GM19438 (cell line): Measurements from ENCODE around the gene OPHN1.

Source experiments
- ATAC-seq: cut with Tn5 transposase; IDR thresholded peaks from one replicate; pipeline ENCODE4 v1.9.1; 2021; ENCODE audit warnings: low read depth; ENCODE audit not compliant: unreplicated experiment

The OPHN1 gene

DNA sequence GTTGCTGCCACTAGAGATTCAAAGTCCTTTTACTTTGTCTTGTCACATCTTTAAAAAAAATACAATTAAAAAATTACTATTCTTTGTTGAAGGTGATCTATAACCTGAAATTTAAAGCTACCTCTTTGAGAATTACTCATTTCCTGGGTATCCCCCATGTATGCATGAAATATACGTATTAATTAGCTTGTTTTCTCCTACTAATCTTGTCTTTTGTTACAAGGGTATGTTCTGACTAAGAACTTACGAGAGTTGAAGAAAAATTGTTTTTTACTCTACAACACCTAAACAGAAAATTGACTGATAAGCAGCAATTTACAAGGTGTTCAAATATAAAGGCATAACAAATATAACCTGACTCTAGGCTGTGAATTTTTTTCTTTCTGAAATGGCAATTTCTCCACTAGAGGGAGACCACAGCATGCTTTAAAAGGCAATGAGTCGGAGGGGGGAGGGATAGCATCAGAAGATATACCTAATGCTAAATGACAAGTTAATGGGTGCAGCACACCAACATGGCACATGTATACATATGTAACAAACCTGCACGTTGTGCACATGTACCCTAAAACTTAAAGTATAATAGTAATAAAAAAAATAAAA is 249.6 kb downstream of the OPHN1 start:
- peak; percentile 58 for ATAC-seq

DNA sequence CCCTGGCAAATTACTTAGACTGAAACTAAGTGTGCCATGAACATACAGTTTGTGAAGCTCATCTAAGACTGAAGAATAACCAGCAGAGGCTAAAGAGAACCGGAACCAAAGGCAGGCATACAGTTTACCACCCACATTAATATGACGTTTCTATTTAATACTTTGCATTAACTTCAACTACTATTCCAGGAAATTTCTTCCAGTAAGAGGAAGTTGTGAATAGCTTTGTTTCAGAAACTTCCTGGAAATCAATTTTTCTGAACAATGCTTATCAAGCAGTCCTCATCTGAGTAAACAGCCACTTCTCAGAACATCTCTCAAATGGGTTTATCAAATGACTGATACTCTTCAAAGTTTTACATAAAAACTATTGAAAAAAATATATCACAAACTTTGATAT is 252.7 kb downstream of the OPHN1 start:
- no peak for ATAC-seq

DNA sequence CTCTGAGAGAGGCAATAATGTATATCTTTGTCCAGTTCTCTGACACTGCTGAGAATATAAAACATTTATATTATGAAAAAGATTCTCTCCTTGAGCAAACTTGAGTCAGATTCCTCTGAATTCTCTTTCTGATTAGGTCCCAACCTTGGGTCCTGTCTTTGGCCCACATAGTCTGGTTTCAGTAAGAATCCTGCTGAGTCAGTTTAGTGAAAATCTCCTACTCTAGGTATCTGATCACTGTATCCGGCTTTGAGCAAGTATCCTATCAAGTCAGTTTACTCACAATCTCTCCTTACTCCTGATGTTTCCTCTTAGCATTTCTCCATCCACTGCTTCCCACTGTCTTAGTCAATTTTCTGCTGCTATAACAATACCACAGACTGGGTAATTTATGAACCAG is 253.9 kb downstream of the OPHN1 start:
- ATAC-seq, result no peak

DNA sequence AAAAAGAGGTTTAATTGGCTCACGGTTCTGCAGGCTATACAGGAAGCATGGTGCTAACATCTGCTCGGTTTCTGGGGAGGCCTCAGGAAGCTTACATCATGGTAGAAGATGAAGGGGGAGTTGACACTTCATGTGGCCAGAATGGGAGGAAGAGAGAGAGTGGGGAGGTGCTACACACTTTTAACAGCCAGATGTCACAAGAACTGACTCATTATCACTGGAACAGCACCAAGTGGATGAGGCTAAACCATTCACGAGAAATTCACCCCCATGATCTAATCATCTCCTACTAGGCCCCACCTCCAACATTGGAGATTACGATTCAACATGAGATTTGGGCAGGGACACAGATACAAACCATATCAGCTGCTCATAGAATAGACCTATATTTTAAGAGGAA is 255.8 kb downstream of the OPHN1 start:
- ATAC-seq, result no peak

DNA sequence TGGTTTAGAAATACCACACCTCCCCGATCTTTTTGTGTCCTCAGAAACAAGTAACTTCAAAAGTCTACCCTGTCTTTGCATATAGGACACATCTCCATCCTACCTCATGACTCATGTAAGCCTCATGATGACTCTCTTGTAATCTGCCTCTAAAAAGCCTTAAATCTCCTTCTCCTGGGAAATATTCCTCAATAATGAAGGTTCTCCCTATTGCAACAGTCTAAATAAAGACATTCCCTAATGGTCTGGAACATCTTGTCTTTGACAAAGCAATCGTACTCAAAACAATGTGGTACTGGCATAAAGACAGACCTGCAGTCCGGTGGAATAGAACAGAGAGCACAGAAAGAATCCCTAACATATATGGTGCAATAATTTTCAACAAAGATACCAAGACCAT is 257.7 kb downstream of the OPHN1 start:
- no peak for ATAC-seq

DNA sequence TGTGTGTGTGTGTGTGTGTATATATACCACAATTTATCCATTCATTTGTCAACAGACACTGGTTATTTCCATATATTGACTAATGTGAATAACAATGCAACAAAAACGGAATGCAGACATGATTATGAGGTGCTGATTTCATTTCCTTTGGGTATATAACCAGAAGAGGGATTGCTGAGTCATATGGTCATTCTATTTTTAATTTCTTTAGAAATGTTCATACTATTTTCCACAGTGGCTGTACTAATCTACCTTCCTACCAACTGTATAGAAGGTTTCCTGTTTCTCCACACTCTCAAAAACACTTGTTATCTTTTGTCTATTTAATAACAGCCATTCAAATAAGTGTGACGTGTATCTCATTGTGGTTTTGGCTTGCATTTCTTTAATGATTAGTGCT is 269.9 kb downstream of the OPHN1 start:
- ATAC-seq, result no peak

DNA sequence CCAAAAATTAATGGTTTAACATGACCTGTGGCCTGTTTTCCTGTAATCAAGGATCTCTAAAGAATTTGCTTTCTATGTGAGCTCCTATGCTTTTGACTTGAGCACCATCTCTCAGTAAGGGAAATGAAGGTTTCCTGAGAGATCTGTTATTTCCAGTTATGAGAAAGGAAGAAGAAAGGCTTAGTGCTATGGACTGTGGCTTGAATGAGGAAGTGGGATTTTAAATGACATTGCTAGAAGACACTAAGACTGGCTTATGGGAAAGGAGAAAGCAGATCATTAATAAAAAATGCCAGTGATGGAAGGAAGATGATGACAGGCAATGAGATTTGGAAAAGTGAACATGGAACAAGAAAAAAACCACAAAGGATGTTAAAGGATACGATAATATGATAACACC is 285.4 kb downstream of the OPHN1 start:
- no peak for ATAC-seq

DNA sequence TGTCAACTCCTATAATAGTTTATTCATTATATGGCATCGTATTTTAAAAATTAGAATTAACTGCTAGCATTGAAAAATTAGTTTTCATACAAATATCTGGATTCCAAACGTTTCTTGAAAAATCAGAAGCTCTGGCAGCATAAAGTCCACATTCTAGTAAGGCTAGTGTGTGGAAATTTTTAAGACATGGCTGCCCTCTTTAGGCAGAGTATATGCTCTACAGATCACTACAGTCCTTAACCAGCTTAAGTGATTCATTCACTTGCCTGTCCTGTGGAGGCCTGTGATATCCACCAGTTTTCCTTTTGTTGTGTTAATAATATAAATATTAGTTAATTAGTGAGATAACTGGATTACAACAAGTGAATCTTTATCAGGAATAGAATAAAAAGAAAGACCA is 287.2 kb downstream of the OPHN1 start:
- ATAC-seq, result no peak

DNA sequence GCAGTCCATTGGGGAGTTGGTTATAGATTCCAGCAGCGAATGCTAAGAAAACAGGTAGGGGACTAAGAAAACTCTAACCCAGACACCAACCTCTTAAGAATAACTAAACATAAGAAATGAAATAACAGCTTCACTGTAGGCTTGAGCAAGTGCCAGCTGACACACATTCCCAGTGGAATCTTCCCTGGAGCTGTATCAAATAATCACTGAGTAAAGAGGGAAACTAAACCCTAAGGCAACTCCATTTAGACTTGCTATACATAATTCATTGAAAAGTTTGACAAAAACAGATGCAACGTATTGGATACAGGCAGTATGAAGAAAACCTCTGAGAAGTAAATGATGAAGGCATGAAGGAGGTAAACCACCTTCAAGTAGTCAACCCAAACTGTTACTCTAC is 293.5 kb downstream of the OPHN1 start:
- ATAC-seq, result no peak

DNA sequence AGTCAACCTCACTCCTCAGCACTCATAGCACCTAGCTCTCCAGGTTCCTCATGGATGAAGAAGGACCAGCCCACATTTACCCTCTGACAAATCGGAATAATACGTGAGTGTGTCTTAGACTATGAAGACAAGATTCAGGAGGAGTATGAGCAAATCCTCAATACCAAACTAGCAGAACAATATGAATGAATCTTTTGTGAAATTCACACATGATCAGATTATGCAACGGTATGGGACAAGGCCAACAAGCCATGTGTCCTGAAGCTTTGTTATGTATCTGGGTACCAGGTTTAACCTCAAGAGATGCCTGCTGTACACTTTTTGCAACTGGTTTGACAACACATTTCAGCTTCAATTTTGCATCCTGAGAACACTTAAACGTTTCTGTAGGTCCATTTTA is 300.1 kb downstream of the OPHN1 start:
- ATAC-seq, result no peak

DNA sequence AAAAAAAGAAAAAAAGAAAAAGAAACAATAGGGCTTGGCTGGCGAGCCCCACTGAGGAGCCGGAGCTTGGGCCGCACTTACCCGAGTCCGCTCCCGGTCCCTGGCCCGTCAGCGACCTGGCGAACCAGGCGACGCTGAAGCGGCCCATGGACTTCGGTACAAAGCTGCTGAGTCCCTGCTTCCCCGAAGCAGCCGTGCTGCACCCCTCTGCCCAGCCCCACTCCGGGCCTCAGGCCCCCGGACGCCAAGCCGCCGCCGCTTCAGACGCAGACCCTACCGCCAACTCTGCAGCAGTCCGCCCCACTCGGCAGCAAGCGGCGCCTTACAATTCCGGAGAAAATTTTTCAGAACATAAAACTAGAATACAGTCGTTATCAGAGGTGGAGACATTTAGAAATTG is 300.5 kb downstream of the OPHN1 start:
- ATAC-seq, result no peak

DNA sequence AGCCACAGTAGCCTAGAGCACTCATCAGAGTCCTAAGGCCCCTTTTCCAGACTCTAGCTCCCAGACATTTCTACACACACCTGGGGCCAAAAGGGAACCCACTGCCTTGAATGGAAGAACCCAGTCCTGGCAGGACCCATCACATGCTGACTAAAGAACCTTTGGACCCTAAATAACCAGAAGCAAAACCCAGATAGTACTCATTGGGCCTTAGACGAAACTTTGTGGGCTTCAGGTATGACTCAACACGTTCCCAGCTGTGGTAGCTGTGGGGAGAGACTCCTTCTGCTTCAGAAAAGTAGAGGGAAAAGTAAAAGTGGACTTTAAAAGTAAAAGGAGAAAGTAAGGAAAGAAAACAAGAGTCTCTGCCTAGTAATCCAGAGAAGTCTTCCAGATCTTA is 311.5 kb downstream of the OPHN1 start:
- no peak for ATAC-seq

DNA sequence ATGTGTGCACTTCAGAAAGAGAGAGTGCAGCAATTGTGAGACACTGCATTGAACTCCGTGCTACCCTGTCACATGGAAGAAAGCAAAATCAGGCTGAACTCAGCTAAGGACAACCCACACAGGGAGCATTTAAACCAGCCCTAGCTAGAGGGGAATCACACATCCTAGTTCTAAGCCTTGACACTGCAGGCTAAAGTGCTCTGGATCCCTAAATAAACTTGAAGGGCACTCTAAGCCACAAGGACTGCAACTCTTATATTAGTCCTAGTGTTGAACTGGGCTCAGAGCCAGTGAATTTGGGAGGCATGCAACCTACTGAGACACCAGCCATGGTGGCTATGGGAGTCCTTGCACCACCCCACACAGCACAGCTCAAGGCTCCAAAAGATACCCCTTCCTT is 311.9 kb downstream of the OPHN1 start:
- ATAC-seq, result no peak

DNA sequence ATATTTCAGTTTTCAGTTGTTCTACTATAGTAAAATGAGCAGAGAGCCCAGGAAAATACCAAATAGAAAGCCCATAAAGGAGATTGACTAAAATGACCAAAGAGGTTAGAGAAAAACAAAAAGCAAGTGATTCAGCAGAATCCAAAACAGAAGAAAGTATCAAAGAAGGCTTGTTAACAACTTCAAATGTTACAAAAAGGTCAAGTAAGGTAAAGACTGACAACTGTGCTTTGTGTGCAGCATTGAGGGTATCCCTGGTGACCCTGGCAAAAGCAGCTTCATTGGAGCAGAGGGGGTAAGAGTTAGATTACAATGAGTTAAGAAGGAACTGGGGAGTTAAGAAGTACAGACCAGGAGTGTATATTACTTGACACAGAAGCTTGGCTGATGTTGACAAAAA is 317.9 kb downstream of the OPHN1 start:
- ATAC-seq, result no peak

DNA sequence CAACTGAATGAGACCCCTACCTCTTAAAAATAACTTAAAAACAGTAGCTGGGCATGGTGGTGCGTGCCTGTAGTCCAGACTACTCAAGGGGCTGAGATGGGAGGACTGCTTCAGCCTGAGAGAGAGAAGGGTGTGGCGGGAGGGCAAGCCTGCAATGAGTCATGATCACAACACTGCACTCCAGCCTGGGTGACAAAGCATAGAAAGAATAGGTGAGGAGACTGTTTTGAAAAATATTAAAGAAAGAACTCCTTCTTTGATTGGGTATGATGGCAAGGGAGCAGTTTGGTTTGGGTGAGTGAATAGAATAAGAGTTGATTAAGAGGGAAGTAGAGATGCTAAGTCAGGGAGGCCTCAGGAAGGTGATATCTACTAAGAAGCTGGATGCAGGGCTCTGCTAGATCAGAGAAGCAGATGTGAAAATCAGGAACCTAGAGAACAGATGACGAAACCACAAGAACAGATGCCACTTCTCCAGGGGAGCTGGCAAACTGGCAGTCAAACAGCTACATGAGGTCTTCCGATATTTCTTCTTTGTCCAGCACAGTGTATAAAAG is 318.6 kb downstream of the OPHN1 start:
- ATAC-seq, result no peak

DNA sequence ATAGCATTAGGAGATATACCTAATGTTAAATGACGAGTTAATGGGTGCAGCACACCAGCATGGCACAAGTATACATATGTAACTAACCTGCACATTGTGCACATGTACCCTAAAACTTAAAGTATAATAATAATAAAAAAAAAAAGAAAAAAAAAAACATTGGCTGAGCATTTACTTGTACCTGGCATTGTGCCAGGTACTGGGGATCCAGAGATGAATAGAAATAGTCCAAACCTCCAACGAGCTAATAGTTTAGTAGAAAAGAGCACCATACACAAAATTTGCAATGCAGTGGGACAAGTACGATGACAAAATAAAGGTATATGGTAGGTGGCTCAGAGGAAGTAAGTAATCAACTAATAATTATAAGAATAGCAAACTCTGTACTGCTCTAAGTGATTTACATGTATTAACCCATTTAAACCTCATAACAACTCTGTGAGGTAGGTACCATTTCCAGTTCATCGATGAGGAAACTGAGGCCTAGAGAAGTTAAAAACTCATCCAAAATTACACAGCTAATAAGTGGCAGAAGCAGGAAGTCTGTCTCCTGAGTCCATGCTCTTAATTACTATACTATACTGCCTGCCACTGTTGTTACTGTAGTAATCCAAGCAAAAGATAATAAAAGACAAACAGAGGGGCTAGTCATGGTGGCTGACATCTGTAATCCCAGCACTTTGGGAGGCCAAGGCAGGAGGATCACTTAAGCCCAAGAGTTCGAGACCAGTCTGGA is 319.3 kb downstream of the OPHN1 start:
- no peak for ATAC-seq

DNA sequence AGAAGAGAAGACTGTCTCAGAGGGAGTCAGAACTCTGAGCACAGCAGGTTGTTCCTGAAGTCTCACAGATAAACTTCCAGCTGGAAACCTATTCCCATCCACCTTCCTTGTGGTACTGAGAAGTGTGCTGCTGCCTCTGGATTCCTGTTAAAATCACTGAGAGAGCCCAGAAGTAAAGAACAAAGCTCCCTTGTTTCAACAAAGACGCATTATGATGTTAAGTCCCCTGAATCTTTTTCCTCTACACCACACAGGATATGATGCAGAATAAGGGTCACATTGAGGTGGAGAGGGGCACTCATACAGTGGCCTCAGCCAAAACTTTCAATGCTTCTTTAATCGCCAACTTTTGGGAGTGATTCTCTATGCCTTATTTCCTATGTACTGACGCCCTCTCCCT is 321.0 kb downstream of the OPHN1 start:
- no peak for ATAC-seq

DNA sequence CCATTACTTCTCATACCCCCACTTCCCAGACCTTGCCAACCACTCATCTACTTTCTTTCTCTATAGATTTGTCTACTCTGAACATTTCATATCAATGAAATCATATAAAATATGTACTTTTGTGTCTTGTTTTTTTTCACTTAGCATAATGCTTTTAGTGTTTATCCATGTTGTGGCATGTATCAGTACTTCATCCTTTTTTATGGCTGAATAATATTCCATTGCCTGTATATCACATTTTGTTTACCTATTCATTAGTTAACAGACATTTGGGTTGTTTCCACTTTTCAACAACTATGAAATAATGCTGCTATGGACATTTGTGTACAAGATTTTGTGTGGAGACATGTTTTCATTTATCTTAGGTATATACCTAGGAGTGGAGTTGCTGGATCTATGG is 324.1 kb downstream of the OPHN1 start:
- ATAC-seq, result no peak

DNA sequence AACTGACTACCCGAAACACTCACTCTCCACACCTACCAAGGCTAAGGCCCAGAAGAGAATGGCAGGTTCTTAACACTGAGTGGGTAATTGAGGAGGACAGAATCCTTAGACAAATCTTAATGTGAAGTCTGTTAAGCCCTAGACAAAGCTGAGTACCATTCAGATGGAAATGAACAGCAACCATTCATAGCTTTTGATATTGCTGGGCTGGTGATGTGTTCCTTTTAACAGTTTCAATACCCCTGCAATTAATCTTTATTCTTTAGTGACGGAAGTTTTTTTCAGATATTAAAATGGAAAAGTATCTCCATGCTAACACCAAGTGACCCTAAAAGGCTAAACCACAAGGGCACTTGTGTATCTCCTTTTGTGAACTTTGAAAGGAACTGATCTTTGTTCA is 334.9 kb downstream of the OPHN1 start:
- no peak for ATAC-seq

DNA sequence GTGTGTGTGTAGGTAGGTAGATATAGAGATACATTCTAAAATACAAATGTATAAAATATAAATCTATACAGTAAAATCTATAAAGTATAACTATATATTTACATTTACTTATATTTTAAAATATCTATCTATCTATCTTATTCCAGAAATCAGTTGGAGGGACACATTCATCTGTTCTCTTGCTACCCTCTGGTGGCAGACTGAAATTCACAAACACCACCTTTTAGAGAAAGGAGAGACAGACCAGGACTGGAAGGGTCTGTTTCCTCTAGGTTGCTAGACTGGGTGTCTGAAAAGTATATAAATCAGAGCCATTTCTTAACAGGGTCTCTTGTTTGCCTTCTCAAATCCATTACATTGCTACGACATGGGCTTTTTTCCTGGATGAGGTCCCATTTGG is 343.0 kb downstream of the OPHN1 start:
- no peak for ATAC-seq

DNA sequence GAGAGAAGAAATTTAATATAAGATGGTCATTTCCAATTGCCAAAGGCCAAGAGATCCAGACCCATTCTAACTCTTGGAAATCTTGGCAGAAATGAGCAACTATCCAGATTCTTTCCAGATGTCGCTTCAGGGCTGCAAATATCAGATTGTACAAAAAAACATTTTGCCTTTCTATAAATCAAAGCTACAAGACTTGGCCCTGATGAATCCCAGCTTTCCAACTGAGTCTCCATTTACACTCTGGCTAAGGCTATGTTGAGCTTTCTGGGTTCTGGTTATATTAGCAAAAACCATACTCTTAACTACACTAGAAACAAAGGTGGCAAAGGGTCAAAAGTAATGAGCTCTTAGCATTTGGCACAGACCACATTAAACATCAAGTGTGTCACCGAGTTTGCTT is 345.8 kb downstream of the OPHN1 start:
- ATAC-seq, result no peak

DNA sequence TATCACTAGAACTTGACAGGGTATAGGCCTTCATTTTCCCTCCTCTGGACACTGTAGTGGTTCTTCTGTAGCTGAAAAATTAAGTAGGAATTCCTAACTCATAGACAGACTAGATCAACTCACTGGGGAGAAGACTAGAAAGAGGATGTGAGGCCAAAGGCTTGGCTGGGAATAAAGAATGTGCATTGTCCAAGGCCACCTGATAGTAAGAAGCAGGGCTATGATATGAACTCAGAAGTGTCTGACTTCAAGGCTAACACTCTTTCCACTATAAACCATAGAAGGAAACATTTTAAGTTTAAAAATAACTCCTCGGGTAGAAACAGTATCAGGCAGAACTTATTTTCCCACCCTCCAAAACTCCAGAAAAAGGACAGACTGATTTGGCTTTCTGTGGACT is 346.6 kb downstream of the OPHN1 start:
- no peak for ATAC-seq
